HepG2 (cell line): ENCODE results near the gene SUPT4H1. TPM values are rescaled to one million over a fixed set of nuclear protein-coding genes. Genes with fewer than 3 reads are reported as not detected.

ENCODE experiments used
- ATAC-seq: fragments of 200-7000 bp; cut with Tn5 transposase; 3 replicates; pipeline ENCODE4 v1.9.1; 2020; ENCODE audit warnings: mild to moderate bottlenecking, moderate library complexity
- BruUV-seq: library from RNA; stranded (reverse); fragments of 400-500 nt; replicated peaks from 2 replicates; lab custom pipeline; 2021; lab: Mats Ljungman, UMichigan
- CTCF ChIA-PET: fragments of 300-600 bp; formaldehyde crosslinking; extraction: SDS; loops from one replicate; lab custom pipeline; 2021; ENCODE audit warnings: low total read pairs, inconsistent platforms, low intra/inter-chr PET ratio; lab: Yijun Ruan, JAX
- POLR2A ChIA-PET: fragments of 350-600 bp; sonication (Branson Sonifier 250); formaldehyde crosslinking; loops from one replicate; lab custom pipeline; 2020; ENCODE audit warnings: antibody characterized with exemption, inconsistent platforms; lab: Yijun Ruan, JAX
- DNase-seq: peaks from one replicate; pipeline ENCODE4 v3.0.0-alpha.2; 2015; ENCODE audit warnings: low spot score
- FAIRE-seq: peaks from 3 replicates; lab custom pipeline; 2011; peaks lifted over from hg19 to GRCh38; lab: Jason Lieb, UNC
- H2AFZ ChIP-seq: one replicate; pipeline ENCODE4 v1.6.1; 2011; ENCODE audit warnings: low read length, inconsistent platforms
- H3K27ac ChIP-seq: fragments of 300-600 bp; 3 replicates; pipeline ENCODE4 v1.8.0; 2011; ENCODE audit warnings: mixed run types, mild to moderate bottlenecking, mixed read lengths, low read length, inconsistent platforms; ENCODE audit not compliant: insufficient read depth; ENCODE audit errors: extremely low read length
- H3K27me3 ChIP-seq, 2 experiments: fragments of 200-600 bp in 1 of 2; 2 replicates in 1 of 2; 3 replicates in 1 of 2; pipeline versions ENCODE4 v1.6.0 to v1.8.0; 2011; ENCODE audit warnings: low read length in 2 of 2, mild to moderate bottlenecking in 2 of 2, moderate library complexity in 2 of 2, inconsistent platforms in 1 of 2; ENCODE audit not compliant: insufficient read depth in 2 of 2, control insufficient read depth in 1 of 2
- H3K36me3 ChIP-seq, 2 experiments: fragments of 200-600 bp in 1 of 2; replicated peaks in 1 of 2; 2 replicates in 1 of 2; 3 replicates in 1 of 2; pipeline versions ENCODE4 v1.5.1 to v1.8.0; 2011; ENCODE audit warnings: low read length in 2 of 2, inconsistent platforms in 1 of 2; ENCODE audit not compliant: insufficient read depth in 2 of 2, control insufficient read depth in 1 of 2
- H3K4me1 ChIP-seq: 2 replicates; pipeline ENCODE4 v1.5.1; 2012; ENCODE audit warnings: low read length, inconsistent platforms; ENCODE audit not compliant: insufficient read depth
- H3K4me2 ChIP-seq: 2 replicates; pipeline ENCODE4 v1.6.0; 2011; ENCODE audit warnings: low read depth, low read length, inconsistent platforms
- H3K4me3 ChIP-seq, 3 experiments: fragments of 200-600 bp in 1 of 3; sonication (generic), shearing (Covaris generic) in 1 of 3; replicated peaks in 1 of 3; 2 replicates each; pipeline ENCODE4 v1.5.1; 2011 to 2016; ENCODE audit warnings: low read length in 3 of 3, inconsistent platforms in 2 of 3, low read depth in 2 of 3, mild to moderate bottlenecking in 2 of 3, control low read depth in 1 of 3, mixed read lengths in 1 of 3; ENCODE audit not compliant: insufficient read depth in 1 of 3
- H3K79me2 ChIP-seq: one replicate; pipeline ENCODE4 v1.6.1; 2011; ENCODE audit warnings: low read length, inconsistent platforms; ENCODE audit not compliant: insufficient read depth
- H3K9ac ChIP-seq: 2 replicates; pipeline ENCODE4 v1.6.0; 2011; ENCODE audit warnings: mild to moderate bottlenecking, low read depth, low read length, inconsistent platforms; ENCODE audit not compliant: insufficient read depth
- H3K9me3 ChIP-seq: 2 replicates; pipeline ENCODE4 v1.5.1; 2012; ENCODE audit warnings: mild to moderate bottlenecking, low read length
- H4K20me1 ChIP-seq: 2 replicates; pipeline ENCODE4 v1.6.0; 2011; ENCODE audit warnings: inconsistent platforms, mild to moderate bottlenecking, low read length, moderate library complexity; ENCODE audit not compliant: insufficient read depth
- AGO2 ChIP-seq: fragments of 200-400 bp; formaldehyde crosslinking; optimal IDR thresholded peaks from 2 replicates; pipeline ENCODE3; 2017; ENCODE audit warnings: mild to moderate bottlenecking, low read depth, low read length, moderate library complexity
- HDAC1 ChIP-seq: sonication (generic); formaldehyde crosslinking; IDR thresholded peaks from 2 replicates; pipeline ENCODE4 v1.5.1; 2020; ENCODE audit warnings: mild to moderate bottlenecking, missing genetic modification reagents
- MATR3 ChIP-seq: sonication (generic); formaldehyde crosslinking; IDR thresholded peaks from 2 replicates; pipeline ENCODE4 v1.4.0; 2020; ENCODE audit warnings: missing genetic modification reagents
- RFX1 ChIP-seq: fragments of 450-650 bp; IDR thresholded peaks from 2 replicates; pipeline ENCODE4 v1.6.1; 2017
- THAP11 ChIP-seq: IDR thresholded peaks from 2 replicates; pipeline ENCODE4 v1.6.1; 2016; ENCODE audit warnings: missing biosample characterization, missing genetic modification reagents
- ZFP62 ChIP-seq: sonication (generic); formaldehyde crosslinking; IDR thresholded peaks from 2 replicates; pipeline ENCODE4 v1.4.0; 2020; ENCODE audit warnings: missing genetic modification reagents
- ZNF101 ChIP-seq: sonication (generic); formaldehyde crosslinking; IDR thresholded peaks from 2 replicates; pipeline ENCODE4 v1.4.0; 2020; ENCODE audit warnings: mild to moderate bottlenecking, low read depth, missing genetic modification reagents, borderline replicate concordance
- ZNF432 ChIP-seq: sonication (generic); formaldehyde crosslinking; IDR thresholded peaks from 2 replicates; pipeline ENCODE4 v1.5.0; 2020; ENCODE audit warnings: missing genetic modification reagents, mild to moderate bottlenecking, borderline replicate concordance
- ZNF547 ChIP-seq: sonication (generic); formaldehyde crosslinking; IDR thresholded peaks from 2 replicates; pipeline ENCODE4 v1.5.1; 2020; ENCODE audit warnings: mild to moderate bottlenecking, missing genetic modification reagents
- WGBS: methylation state at CpG from one replicate; pipeline ENCODE4 v1.1.6; 2017; ENCODE audit warnings: low lambda C conversion rate; 5-methylcytosine and 5-hydroxymethylcytosine counted together
- in situ Hi-C: cut with HindIII; loops from 2 replicates; pipeline ENCODE4 v1.10.0; 2017; ENCODE audit warnings: low pct_unique_long_range_greater_than_20kb; ENCODE audit not compliant: extremely low pct_ligation_motif_present
- intact Hi-C: fragments of 100-400 bp; cut with micrococcal nuclease; formaldehyde crosslinking; loops from one replicate; pipeline ENCODE4 v1.10.0; 2022; ENCODE audit not compliant: unreplicated experiment
- polyA plus RNA-seq, 8 experiments: library from polyadenylated mRNA; depleted of rRNA in 3 of 8; stranded (reverse) in 7 of 8; unstranded in 1 of 8; fragments of >200 nt; fragmentation: Illumina TruSeq in 4 of 8; extraction: Trizol in 4 of 8; gene quantifications; 2 replicates each; pipeline versions ENCODE4 v1.2.1 to v1.2.3, GENCODE V29; 2011 to 2016; ENCODE audit warnings: low read depth in 4 of 8, missing spikeins in 1 of 8, mixed read lengths in 1 of 8; ENCODE audit not compliant: insufficient read depth in 1 of 8
- total RNA-seq, 5 experiments: library from RNA; depleted of rRNA; stranded (reverse); fragments of >200 nt; fragmentation: Illumina TruSeq; extraction: Trizol; gene quantifications; 2 replicates each; pipeline ENCODE4 v1.2.3, GENCODE V29; 2016; ENCODE audit warnings: low read depth in 1 of 5
- TF ChIP-seq, protein P1 (sequence below): sonication (generic); formaldehyde crosslinking; IDR thresholded peaks from 2 replicates; pipeline ENCODE4 v1.4.0; 2020; ENCODE audit warnings: missing genetic modification reagents
- TF ChIP-seq, protein P2 (sequence below): sonication (generic); formaldehyde crosslinking; IDR thresholded peaks from 2 replicates; pipeline ENCODE4 v1.5.0; 2020; ENCODE audit warnings: missing genetic modification reagents
- TF ChIP-seq, protein P3 (sequence below): sonication (generic); formaldehyde crosslinking; IDR thresholded peaks from 2 replicates; pipeline ENCODE4 v1.5.1; 2020; ENCODE audit warnings: missing genetic modification reagents, mild to moderate bottlenecking, borderline replicate concordance
- TF ChIP-seq, protein P4 (sequence below): IDR thresholded peaks from 2 replicates; pipeline ENCODE4 v1.6.1; 2016; ENCODE audit warnings: low read depth, borderline replicate concordance
- TF ChIP-seq, protein P5 (sequence below): sonication (generic); formaldehyde crosslinking; IDR thresholded peaks from 2 replicates; pipeline ENCODE4 v1.8.1; 2023; ENCODE audit warnings: mild to moderate bottlenecking, missing genetic modification reagents, borderline replicate concordance
- TF ChIP-seq, protein P6 (sequence below): sonication (generic); formaldehyde crosslinking; IDR thresholded peaks from 2 replicates; pipeline ENCODE4 v1.5.0; 2020; ENCODE audit warnings: missing genetic modification reagents

Gene SUPT4H1
- total and polyA plus RNA-seq, 2 of the 13 experiments (the other 11 are each of a cell fraction or from before 2014, with no cell fraction given): 155 to 244 TPM

DNA sequence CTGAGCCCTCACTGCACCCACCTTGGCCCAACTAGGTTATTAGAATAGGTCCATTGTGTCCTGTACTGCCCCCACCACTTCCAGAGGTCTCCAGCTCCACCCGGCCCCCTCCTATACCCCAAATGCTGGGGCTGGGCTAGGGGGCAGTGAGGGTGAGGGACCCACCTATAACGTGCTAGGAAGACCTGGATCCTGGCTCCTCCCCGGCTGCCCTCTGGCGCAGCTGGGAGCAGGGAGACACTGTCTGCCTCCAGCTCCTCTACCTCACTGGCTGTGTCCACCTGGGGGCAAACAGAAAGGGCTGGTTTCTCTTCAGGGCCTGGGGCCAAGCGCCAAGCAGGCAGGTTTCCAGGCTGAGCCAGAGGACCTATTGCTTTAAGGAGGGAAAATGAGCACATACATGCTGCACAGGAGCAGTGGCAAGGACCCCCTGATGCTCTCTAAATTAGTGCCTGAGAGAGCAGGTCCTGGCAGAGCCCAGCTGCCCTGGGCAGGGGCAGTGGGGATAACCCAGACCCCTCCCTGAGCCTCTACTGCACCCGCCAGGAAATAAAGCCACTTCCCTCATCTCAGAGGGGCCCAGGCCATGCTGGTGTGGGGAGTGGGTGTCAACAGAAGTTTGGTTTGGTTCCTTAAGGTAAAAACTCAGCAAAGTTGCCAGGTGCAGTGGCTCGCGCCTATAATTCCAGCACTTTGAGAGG is 35.6 kb downstream of the SUPT4H1 start (continued):
- TF ChIP-seq, protein P1, sequence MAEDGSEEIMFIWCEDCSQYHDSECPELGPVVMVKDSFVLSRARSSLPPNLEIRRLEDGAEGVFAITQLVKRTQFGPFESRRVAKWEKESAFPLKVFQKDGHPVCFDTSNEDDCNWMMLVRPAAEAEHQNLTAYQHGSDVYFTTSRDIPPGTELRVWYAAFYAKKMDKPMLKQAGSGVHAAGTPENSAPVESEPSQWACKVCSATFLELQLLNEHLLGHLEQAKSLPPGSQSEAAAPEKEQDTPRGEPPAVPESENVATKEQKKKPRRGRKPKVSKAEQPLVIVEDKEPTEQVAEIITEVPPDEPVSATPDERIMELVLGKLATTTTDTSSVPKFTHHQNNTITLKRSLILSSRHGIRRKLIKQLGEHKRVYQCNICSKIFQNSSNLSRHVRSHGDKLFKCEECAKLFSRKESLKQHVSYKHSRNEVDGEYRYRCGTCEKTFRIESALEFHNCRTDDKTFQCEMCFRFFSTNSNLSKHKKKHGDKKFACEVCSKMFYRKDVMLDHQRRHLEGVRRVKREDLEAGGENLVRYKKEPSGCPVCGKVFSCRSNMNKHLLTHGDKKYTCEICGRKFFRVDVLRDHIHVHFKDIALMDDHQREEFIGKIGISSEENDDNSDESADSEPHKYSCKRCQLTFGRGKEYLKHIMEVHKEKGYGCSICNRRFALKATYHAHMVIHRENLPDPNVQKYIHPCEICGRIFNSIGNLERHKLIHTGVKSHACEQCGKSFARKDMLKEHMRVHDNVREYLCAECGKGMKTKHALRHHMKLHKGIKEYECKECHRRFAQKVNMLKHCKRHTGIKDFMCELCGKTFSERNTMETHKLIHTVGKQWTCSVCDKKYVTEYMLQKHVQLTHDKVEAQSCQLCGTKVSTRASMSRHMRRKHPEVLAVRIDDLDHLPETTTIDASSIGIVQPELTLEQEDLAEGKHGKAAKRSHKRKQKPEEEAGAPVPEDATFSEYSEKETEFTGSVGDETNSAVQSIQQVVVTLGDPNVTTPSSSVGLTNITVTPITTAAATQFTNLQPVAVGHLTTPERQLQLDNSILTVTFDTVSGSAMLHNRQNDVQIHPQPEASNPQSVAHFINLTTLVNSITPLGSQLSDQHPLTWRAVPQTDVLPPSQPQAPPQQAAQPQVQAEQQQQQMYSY: no peak

DNA sequence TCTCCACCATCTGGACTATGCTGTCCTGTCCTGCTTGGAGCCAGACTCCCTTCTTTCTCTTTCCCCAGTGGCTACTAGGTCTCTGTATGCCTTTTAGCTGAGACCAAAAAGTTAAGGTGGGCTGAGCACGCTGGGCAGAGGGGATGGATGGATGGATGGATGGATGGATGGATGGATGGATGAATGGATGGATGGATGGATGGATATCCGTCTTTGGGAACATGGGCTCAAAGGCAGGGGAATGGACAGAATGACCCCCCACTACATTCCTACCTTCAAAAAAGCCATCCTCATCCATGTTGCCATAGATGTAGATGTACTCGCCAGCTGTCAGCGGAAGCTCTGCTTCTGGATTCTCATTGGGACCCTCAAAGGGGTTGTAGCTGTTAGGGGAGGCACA is 36.3 kb downstream of the SUPT4H1 start:
- H3K27me3 ChIP-seq: peaks cover 11 to 70% of the 10 kb centered on the region in 2 experiments
- H3K79me2 ChIP-seq: no peaks in the 10 kb centered on the region
- no peak for FAIRE-seq
- no peak overlapping the region for H3K27ac ChIP-seq
- POLR2A ChIA-PET: interaction anchor here (1.4 kb wide), 1 partner anchor 102 kb away, joined by 3 read pairs; the partner anchor contains the start of gene RNF43
- TF ChIP-seq ZNF547 (CRISPR knock-in tag) (no peak), HDAC1 (no peak), RFX1 (no peak), ZNF101 (CRISPR knock-in tag) (no peak), AGO2 (no peak), THAP11 (no peak), MATR3 (CRISPR knock-in tag) (no peak), ZFP62 (no peak), ZNF432 (CRISPR knock-in tag) (no peak)
- TF ChIP-seq, protein P2, sequence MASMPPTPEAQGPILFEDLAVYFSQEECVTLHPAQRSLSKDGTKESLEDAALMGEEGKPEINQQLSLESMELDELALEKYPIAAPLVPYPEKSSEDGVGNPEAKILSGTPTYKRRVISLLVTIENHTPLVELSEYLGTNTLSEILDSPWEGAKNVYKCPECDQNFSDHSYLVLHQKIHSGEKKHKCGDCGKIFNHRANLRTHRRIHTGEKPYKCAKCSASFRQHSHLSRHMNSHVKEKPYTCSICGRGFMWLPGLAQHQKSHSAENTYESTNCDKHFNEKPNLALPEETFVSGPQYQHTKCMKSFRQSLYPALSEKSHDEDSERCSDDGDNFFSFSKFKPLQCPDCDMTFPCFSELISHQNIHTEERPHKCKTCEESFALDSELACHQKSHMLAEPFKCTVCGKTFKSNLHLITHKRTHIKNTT (CRISPR knock-in tag): no peak
- TF ChIP-seq, protein P3, sequence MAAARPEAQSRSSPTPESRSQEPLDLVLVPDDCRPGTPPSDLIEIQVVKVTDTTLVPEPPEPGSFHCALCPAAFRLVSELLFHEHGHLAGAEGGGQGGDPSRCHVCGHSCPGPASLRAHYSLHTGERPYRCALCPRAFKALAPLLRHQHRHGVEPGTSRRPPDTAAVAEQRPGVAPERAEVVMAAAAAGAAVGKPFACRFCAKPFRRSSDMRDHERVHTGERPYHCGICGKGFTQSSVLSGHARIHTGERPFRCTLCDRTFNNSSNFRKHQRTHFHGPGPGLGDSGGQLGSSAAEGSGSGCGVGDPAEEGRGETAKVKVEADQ: no peak
- TF ChIP-seq, protein P4, sequence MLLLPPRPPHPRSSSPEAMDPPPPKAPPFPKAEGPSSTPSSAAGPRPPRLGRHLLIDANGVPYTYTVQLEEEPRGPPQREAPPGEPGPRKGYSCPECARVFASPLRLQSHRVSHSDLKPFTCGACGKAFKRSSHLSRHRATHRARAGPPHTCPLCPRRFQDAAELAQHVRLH (CRISPR knock-in tag): no peak
- TF ChIP-seq, protein P5, sequence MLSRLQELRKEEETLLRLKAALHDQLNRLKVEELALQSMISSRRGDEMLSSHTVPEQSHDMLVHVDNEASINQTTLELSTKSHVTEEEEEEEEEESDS: no peak
- TF ChIP-seq, protein P6, sequence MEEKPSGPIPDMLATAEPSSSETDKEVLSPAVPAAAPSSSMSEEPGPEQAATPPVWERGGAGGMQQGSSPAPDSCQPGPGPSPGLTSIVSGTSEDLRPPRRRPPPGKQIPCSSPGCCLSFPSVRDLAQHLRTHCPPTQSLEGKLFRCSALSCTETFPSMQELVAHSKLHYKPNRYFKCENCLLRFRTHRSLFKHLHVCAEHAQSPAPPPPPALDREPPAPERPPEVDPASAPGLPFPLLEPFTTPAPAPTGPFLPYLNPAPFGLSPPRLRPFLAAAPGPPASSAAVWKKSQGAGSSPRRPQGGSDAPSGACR (CRISPR knock-in tag): no peak
- 23% methylated on average over 4 of the region's 4 CpGs for WGBS
- no peak for DNase-seq
- H3K36me3 ChIP-seq: no peaks in the 10 kb centered on the region
- no peak for ATAC-seq
- BruUV-seq: no TSS peak
- intact Hi-C loops: loop anchor here (2.0 kb wide), 1 partner anchor 37 kb away; the partner anchor contains the start of gene SUPT4H1
- no peak overlapping the region for H2AFZ ChIP-seq
- H3K4me3 ChIP-seq: no peak overlapping the region
- peaks cover 11% of the 10 kb centered on the region; the same call in 1 of the 2 replicates for H3K4me1 ChIP-seq
- no peaks in the 10 kb centered on the region for H4K20me1 ChIP-seq
- no peak overlapping the region for H3K9ac ChIP-seq
- in situ Hi-C loops: no loop called here
- CTCF ChIA-PET: interaction anchor here (5.0 kb wide), 1 partner anchor 132 kb away, joined by 121 read pairs; no protein-coding TSS in a partner anchor
- no peak overlapping the region for H3K4me2 ChIP-seq
- H3K9me3 ChIP-seq: no peaks in the 10 kb centered on the region
